HFFc6 (cell line): Measurements from ENCODE around the gene PALLD. TPM values are rescaled to one million over a fixed set of nuclear protein-coding genes. Genes with fewer than 3 reads are reported as not detected.

ENCODE experiments used
- DNase-seq: peaks from one replicate; pipeline ENCODE4 v3.0.0-alpha.2; 2018
- H3K27ac Mint-ChIP-seq: 2 replicates; pipeline ENCODE4 v1.8.0; 2020; ENCODE audit warnings: mild to moderate bottlenecking, mixed read lengths
- H3K27me3 Mint-ChIP-seq: 2 replicates; pipeline ENCODE4 v1.8.0; 2021; ENCODE audit warnings: mild to moderate bottlenecking, moderate library complexity, mixed read lengths; ENCODE audit not compliant: insufficient read depth
- H3K36me3 Mint-ChIP-seq: 2 replicates; pipeline ENCODE4 v1.8.0; 2021; ENCODE audit warnings: low read depth, mixed read lengths
- H3K4me1 Mint-ChIP-seq: 2 replicates; pipeline ENCODE4 v1.8.0; 2020; ENCODE audit warnings: low read depth, mixed read lengths
- H3K4me3 Mint-ChIP-seq: 2 replicates; pipeline ENCODE4 v1.8.0; 2020; ENCODE audit warnings: mild to moderate bottlenecking, moderate library complexity, mixed read lengths
- H3K9me3 Mint-ChIP-seq: 2 replicates; pipeline ENCODE4 v1.8.0; 2020; ENCODE audit warnings: mild to moderate bottlenecking, mixed read lengths
- total RNA-seq, 6 experiments: library from RNA; stranded (reverse); fragmentation: NEBNext Ultra II Directional; extraction: Animal tissue kit (Norgen Biotek cat#: 25700); gene quantifications; 2 replicates in 1 of 6; 3 replicates in 5 of 6; pipeline ENCODE4 v1.2.3, GENCODE V29; 2021
- TF ChIP-seq, protein P1 (sequence below): fragments of 200-600 bp; sonication (generic); IDR thresholded peaks from 2 replicates; pipeline ENCODE4 v1.5.0; 2021; ENCODE audit warnings: antibody characterized with exemption, mild to moderate bottlenecking

Gene PALLD
- total RNA-seq, 6 experiments from 2014 or later: 72.6 to 163 (median 149) TPM

DNA sequence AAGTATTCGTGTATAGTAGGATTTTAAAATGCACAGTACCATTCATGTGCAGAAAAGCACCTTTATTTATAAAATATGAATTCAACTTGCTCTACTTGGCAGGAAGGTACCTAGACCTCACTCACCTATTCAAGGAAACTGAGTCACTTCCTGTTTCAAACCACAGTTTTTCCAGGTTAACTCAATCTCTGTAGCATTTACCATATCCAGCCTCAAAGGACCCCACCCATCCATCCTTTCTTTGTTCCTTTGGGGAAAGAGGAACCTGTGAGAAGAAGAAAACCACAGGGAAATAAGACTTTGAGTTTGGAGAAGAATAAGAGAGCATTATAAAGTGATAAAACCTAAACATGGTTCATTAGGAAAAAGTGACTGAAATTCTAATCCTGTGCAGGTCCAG lies 262.5 kb downstream of the PALLD start:
- TF ChIP-seq, protein P1, sequence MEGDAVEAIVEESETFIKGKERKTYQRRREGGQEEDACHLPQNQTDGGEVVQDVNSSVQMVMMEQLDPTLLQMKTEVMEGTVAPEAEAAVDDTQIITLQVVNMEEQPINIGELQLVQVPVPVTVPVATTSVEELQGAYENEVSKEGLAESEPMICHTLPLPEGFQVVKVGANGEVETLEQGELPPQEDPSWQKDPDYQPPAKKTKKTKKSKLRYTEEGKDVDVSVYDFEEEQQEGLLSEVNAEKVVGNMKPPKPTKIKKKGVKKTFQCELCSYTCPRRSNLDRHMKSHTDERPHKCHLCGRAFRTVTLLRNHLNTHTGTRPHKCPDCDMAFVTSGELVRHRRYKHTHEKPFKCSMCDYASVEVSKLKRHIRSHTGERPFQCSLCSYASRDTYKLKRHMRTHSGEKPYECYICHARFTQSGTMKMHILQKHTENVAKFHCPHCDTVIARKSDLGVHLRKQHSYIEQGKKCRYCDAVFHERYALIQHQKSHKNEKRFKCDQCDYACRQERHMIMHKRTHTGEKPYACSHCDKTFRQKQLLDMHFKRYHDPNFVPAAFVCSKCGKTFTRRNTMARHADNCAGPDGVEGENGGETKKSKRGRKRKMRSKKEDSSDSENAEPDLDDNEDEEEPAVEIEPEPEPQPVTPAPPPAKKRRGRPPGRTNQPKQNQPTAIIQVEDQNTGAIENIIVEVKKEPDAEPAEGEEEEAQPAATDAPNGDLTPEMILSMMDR: no peak
- H3K9me3 Mint-ChIP-seq: no peaks in the 10 kb centered on the region
- peak overlapping the region; percentile 77 for H3K27ac Mint-ChIP-seq
- H3K27me3 Mint-ChIP-seq: peaks cover 1% of the 10 kb centered on the region
- H3K4me3 Mint-ChIP-seq: peak overlapping the region; percentile 33; the same call in 1 of the 2 replicates
- no peak for DNase-seq
- H3K4me1 Mint-ChIP-seq: peaks cover 64% of the 10 kb centered on the region
- peaks cover 7% of the 10 kb centered on the region; the same call in 1 of the 2 replicates for H3K36me3 Mint-ChIP-seq

DNA sequence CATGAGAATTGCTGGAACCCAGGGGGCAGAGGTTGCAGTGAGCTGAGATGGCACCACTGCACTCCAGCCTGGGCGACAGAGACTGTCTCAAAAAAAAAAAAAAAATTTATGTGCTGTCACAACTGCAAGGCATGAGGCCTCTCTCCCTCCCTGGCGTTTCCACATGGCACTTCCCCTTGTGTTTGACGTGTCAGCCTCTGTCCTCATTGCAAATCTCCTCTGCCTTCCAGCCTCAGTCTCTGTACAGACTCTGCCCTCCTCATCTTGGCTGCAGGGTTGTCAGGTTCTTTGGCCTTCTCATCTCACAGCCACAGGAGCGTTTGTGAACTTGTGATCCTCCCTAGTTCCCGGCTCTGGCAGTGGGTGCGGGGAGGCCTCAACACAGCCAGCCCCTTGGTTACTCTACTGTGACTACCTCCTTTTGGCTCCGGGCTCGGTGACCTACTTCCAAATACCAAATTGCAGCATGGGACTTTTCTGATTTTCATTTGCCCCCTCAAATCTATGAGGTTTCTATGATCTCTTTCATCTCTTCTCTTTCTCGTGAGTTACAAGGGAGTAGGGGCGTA lies 263.2 kb downstream of the PALLD start:
- no peak overlapping the region for H3K4me3 Mint-ChIP-seq
- no peak for DNase-seq

DNA sequence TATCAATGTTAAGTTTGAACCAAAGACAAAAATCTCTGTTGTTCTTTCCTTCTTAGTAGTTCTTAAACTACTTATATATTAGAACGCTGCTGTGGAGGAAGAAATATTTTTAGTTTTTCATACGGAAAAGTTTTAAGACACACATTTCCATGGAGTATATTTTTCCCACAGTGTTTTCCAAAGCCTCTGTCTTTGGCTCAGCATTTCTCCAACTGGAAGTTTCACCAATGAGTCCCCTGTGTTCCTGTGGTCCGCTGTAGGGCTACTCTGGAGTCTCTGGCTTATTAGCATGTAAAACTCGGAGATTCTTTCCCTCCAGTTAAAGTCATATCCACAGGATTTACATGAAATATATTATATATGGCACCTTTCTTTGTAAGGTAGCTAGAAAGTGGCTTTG lies 264.2 kb downstream of the PALLD start:
- Mint-ChIP-seq H3K27ac (no peak overlapping the region), H3K4me1 (peaks cover 66% of the 10 kb centered on the region), H3K36me3 (peaks cover 7% of the 10 kb centered on the region; the same call in 1 of the 2 replicates), H3K27me3 (no peaks in the 10 kb centered on the region; the same call in 1 of the 2 replicates), H3K4me3 (no peak overlapping the region), H3K9me3 (no peaks in the 10 kb centered on the region)
- TF ChIP-seq, protein P1: no peak
- no peak for DNase-seq

More for the DNA sequence above, 263.2 kb downstream of the PALLD start:
- H3K36me3 Mint-ChIP-seq: peaks cover 7% of the 10 kb centered on the region; the same call in 1 of the 2 replicates
- H3K27me3 Mint-ChIP-seq: peaks cover 1% of the 10 kb centered on the region
- H3K9me3 Mint-ChIP-seq: no peaks in the 10 kb centered on the region
- H3K4me1 Mint-ChIP-seq: peaks cover 66% of the 10 kb centered on the region
- peak overlapping the region; percentile 25 for H3K27ac Mint-ChIP-seq
- TF ChIP-seq, protein P1: no peak

DNA sequence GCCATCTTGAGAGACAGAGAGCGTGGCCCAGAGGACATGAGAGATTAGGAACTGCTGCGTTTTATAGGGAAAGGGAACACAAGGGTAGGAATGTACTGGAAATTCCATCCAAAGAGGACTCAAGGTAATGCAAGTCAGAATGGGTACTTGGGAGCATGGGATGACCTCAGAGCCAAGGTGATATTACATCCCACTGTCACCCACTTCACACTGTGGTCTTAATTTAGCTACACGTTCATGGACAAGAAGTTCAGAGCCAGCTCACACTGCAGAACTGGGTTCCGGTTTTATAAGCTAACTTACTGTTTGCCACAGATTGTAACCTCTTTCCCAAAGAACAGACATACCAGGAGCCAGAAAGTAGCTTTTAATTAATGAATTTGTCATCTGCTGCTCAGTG lies 268.5 kb downstream of the PALLD start:
- Mint-ChIP-seq H3K27ac (peak overlapping the region; percentile 44), H3K9me3 (no peaks in the 10 kb centered on the region), H3K27me3 (no peaks in the 10 kb centered on the region; the same call in 1 of the 2 replicates), H3K4me3 (no peak overlapping the region), H3K36me3 (no peaks in the 10 kb centered on the region), H3K4me1 (peaks cover 65% of the 10 kb centered on the region)
- DNase-seq: no peak
- TF ChIP-seq, protein P1: no peak

DNA sequence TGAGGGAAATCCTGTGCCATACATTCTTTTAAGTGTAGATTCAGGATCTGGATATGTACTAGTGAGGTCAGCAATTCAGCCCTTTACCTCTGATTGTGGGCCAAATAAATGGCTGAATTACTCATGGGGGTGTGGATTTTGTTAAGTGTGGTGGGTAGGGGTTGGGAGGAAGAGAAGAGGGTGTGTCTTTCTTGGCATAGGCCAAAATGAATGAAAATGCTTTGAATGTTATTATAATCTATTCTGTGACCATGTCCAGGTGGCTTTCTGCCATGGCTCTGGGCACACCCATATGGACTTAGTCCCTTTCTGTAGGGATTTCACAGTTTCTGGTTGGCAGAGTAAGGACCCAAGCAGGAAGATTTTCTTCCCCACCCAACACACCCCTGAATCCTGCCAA lies 268.9 kb downstream of the PALLD start:
- Mint-ChIP-seq H3K4me1 (peaks cover 62% of the 10 kb centered on the region), H3K9me3 (no peaks in the 10 kb centered on the region), H3K27me3 (no peaks in the 10 kb centered on the region; the same call in 1 of the 2 replicates), H3K36me3 (no peaks in the 10 kb centered on the region), H3K4me3 (no peak overlapping the region), H3K27ac (peak overlapping the region; percentile 44)
- TF ChIP-seq, protein P1: no peak
- peak; percentile 32 for DNase-seq
